HG02678 (cell line): ENCODE results near the gene LRIG1.

Source experiments
- ATAC-seq: cut with Tn5 transposase; IDR thresholded peaks from one replicate; pipeline ENCODE4 v1.9.1; 2021; ENCODE audit warnings: mild to moderate bottlenecking, moderate library complexity; ENCODE audit not compliant: unreplicated experiment

LRIG1 gene

DNA sequence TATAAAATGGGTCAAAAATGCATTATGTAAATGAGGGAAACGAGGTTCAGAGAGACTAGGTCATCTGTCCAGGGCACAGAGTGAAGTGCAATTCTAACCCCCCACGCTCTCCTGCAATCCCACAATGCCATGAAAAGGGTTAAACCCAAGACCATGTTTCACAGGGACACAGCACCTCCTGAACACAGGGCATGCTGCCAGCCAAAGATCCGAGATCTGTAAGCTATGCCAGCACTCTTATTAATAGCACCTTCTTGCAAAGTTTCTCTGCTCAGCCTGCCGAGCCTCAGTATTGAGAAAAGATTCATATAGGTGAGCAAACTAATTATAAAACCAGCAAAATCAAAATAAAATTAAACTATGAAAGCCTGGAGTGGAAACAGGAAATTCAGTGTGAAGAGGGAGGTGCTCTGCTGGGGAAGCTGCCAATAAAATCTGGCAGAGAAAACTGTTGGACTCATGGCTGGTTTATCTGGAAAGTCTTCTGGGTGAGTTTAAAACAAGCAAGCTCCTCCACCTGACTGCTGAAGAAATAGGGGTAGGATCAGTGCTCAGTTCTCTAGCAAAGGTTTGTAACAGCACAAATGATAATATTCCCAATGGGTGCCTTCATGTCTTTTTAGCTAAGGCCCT lies 50.3 kb downstream of the LRIG1 start:
- no peak for ATAC-seq

DNA sequence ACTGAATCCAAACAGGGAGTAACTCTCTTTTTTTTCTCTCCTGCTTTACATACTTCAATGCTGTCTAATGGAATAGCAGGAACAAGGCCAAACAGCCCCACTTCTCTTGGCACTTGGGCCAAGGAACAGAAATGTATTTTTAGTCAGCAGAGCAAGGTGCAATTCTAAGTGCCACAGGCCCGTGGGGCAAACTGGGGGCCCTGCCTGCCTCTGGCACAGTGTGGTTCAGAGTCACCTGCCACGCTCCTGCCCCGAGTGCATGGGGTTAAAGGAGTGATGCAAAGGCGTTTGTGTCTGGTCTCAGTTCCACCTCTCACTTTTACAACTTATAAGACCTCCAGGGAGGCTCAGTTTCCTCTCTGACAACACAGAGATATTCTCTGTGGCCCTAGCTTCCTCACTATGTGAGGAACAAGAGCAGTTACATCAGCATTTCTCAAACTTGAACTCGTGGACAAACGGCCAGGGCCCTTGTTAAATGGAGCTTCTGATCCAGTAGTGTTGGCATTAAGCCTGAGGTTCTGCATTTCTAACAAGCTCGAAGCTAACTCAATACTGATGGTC lies 51.3 kb downstream of the LRIG1 start:
- no peak for ATAC-seq

DNA sequence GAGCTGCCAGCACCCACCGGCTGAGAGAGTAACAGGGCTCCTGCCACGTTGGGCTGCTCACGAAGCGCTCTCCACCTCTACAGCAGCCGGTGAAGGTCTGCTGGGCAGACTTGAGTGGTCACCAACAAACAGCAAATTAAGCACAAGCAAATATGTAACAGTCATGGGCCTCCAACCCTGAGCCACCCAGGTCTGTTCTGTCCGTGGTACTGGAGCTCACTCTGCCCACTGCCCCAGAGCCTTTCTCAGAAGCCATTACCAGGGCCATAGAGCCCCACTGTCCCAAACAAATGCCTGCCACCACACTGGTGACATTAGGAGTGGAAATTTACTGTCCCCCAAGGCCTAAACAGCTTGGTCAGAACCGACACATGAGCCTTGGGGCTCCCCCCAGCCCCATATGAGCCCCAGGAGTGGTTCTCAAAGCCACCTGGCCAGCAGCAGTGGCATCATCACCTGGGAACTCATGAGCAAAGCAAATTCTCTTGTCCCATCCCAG lies 56.6 kb downstream of the LRIG1 start:
- no peak for ATAC-seq

DNA sequence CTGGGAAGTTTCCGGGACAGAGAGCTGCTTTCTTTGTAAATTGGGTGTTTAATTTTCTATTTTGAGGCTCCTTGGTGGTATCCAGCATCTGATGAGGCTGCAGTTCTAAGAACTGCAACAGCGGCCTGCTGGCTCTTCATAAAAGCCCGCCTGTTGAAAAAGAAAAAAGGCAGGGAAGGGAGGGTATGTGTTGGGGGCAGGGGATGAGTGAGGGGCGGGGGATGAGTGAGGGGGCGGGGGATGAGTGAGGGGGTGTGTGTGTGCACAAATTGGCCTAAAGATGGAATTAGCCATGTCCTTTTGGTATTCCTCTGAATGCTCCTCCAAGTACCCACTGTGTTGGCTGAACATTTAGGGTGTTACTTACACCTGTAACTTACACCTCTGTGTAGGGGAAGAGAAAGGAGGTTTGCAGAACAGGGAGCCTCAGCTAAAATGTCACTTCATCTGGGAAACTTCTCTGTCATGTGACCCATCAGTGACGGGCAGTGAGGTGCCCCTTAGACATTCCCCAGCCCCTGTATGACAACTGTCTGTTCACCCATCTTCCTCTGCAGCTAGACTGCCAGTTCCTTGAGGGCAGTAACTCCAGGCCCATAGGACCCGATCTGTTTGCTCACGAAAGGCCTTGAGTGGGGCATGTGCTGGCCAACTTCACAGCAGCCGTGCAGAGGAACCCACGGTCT lies 57.6 kb downstream of the LRIG1 start:
- ATAC-seq: no peak

DNA sequence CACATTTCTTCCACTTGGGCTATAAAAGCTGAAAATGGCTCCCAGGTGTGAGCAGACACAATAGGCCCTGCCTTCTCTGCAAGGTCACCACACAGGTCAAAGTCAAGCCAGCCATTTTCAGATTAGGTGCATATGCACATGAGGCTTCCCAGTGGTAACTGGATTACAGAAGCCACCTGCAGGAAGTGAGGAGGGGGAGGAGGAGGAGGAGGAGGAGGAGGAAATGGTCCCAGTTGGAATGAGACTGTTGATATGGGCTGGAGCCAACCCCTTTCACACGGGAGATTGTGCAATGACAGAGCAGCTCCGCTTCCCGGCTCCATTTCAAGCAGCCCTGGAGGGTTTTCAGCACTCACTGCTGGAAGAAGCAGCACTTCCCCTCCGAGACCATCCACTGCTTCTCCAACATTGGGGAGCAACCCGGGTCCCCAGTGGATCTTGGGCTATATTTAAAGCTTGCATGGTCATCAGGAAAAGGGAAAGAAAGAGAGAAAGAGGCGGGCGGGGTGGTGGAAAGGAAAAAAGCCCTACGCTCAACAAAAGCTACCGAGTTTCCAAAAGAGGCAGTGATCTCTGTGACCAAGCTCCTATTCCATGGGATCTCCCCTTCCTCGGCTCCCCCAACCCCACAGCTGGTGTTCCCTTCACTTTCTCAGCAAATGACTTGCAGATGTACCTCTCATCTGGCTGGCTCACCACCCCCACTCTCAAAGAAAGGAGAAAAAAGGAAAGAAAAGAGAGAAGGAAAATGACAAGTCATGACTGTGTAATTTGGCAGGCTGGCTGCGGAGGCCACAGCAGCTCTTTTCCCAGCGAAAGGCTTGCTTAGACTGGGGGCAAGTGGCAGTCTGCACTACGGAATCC lies 58.3 kb downstream of the LRIG1 start:
- ATAC-seq: no peak

DNA sequence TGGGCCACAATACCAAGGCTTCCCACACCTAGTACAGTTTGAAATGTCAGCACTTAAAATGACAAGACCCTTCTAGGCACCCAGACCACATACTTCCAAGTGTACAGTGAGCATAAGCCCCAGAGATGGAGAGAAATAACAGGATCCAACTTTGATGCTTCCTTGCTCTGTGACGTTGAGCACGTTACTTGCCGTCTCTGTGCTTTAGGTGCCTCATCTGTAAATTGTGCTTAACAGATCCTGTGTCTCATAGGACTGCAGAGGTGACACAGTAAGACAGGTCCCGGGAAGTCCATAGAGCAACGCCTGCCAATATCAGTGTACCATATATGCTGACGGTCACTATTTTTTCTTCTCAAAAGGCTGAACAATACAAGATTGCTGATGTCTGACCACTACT lies 59.1 kb downstream of the LRIG1 start:
- no peak for ATAC-seq

DNA sequence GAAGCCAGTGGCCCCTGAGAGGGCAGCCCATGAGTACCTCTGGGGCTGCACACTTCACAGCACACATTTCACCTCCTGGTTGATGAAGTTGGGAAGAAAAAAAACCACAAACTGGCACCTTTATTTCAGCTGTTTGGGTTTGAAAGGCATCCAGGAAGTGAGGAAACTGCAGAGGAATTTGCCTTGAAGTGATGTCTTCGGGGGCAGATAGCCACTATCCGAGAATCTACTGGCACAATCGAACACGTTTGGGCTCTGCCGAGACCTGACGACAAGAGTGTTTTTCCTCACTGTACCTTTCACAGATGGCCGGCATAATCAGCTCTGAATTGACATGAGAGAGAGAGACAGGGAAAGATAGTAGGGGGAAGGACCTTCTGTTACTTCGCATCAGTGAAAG lies 59.7 kb downstream of the LRIG1 start:
- ATAC-seq: no peak

DNA sequence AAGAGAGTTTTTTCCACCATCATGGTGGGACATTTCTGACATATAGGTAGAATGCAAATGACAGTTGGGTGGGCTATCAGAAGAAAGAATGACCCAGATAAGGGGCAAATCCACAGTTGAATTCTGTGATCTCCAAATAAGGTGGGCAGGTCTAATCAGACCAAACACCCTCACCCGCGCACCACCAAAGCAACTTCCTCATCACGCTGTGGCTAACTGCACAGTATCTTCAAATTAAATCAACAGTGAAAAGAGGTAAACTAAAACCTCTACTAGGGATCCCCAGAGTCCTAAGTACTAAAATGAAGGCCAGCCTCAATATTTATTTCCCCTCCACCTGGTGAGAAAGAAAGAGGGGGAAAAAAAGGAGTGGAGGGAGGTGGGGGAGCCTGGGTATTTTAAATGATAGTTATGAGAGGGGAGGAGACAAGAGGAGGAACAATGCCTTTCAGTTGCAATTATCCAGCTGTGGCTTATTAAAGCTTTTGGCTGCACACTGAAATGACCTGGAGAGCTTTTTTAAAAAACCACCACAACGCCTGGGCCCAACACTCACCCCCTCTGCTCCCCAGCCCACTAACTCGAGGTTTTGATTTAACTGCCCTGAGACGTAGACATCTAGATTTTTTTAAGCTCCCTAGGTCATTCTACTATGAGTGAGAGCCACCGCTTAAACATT lies 61.0 kb downstream of the LRIG1 start:
- peak; percentile 51 for ATAC-seq

DNA sequence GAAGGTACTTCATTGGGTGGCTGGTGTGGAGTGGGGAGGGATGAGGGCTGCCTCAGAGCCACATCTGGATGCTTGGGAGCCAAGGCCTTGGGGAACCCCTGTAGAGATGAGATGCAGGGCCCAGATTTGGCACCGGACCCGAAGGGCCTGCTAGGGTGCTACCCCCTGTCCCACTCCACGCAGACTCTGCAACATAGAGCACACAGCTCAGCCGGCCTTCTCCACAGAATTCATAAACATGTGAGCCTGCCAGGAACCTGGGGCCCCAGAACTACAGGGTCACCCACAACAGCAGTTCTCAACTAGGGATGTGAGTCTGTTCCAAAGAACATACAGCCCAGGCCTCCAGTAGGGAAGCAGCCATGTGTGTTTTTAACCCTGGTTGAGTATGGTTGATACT lies 62.8 kb downstream of the LRIG1 start:
- no peak for ATAC-seq

DNA sequence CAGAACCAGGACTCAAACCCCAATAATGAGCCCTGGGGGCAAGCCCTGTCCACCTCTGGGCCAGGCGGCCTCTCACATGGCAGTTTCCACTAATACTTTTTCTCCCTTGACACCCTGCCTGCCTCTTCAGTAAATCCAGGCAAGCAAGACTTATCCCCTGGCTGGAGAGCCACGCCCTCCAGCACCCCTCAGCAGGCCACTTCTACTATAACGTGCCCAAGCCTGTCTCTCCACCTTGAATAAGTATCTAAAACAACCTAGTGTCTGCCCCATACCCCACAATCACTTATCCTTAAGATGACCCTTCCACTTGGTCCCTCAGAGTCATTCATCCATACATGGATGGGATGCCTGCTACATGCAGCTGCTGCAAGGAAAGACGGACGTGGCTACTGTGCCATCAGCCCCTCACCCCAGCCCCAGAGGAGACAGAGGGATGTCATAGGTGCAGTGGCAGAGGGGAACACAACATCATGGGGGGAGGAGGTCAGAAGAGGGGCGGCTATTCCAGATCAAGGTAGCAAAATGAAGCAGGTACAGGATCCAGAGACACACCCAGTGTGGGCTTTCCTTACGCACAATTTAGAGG lies 63.4 kb downstream of the LRIG1 start:
- ATAC-seq: no peak

DNA sequence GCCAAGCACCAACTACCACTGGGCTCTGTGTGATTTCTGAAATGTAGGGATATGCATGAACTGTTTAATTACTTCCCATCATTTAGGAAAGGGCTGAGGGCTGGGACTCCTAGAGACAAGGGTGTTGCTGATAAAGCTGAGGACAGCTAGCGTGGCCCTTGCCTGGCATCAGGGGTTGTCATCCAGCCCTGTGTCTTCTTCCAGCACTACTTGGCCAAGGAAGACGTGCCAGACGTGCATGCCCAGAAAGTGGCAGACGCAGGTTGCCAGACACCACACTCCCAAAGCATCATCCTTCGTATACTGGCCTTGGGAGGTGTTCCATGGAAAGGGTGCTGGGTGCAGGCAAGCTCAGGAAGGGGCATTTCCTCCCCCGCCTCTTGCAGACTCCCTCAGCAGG lies 64.8 kb downstream of the LRIG1 start:
- no peak for ATAC-seq

DNA sequence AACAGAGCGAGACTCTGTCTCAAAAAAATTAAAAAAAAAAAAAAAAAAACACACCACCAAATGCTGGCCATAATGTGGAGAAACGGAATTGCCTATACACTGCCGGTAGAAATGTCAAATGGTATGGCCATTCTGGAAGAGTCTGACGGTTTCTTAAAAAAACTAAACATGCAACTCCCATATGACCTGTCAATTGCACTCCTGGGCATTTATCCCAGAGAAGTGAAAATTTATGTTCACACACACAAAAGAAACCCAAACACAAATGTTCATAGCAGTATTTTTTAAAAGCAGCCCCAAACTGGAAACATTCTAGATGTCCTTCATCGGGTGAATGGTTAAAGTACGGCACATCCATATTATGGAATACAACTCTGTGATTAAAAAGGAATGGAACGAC lies 66.1 kb downstream of the LRIG1 start:
- no peak for ATAC-seq

DNA sequence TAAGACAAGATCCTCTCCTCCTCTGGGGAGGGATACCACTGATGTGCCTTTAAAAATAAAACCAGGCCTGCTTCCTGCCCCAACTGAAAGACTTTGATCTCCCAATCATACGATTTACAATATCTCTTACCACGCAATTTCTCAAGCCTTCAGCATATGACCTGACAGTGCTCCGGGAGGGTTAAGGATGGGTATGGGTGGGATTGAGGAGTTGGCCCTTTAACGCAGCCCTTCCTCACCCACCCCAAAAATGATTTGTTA lies 67.4 kb downstream of the LRIG1 start:
- no peak for ATAC-seq

DNA sequence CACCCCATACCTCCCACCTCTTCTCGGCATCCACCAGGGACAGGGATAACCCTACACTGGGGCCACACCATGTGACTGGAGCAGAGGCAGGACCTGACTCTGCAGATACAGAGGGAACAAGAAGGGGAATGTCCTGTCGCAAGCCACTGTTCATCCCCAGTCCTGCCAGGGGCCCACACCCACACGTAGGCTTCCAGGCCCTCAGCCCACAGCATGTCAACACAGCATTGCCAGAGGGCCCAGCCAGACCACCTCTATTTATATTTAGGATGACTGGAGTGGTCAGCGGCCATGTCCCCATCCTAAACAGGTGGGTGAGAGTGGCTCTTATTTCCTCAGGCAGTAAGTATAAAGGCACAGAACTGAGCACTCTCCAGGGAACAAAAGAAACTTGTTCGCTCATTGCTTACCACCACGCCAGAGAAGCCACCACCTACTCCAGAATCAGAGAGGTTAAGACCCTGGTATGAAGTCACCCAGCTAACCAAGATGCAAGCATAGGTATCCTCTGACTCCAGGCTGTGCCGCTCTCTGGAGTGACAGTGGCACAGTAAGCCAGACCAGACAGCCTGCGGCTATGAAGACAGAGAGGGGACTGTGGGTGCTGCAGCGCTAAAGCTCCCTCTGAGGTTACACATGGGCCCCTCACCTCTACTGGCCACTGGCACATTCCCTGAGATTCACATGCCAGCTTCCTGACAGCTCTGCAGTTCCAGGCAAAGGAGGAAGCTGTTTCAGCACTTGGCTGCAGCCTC lies 67.9 kb downstream of the LRIG1 start:
- ATAC-seq: no peak

DNA sequence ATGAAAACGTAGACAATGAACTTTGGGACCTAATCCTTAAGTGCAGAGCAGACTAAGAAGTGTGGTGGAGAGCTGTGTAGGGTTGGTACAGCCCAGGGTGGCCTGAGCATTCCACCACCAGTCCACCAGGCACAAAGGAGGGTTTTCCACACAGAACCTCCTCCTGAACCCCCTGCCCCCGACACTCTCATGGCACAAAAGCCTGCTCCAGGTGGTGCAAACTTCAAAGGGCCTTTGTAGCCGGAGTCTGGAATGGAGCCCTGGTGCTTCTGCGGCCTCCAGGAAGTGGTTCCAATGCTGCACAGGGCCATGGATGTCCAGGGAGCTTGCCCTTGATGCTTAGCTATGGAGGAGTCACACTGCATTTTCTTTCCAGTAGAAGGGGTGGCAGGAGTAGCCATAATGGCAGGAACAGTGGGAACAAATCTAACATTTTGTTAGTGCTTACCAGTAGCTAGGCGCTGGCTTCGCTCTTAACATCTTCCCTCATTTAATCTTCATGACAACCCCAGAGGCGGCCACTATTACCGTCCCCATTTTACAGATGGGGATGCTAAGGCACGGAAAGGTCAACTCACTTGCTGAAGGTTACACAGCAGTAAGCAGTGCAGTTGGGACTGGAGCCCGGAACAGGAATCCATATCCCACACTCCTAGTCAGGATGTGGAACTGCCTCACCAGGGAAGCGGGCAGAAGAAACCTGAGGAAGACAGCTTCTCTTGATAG lies 68.6 kb downstream of the LRIG1 start:
- ATAC-seq: no peak

DNA sequence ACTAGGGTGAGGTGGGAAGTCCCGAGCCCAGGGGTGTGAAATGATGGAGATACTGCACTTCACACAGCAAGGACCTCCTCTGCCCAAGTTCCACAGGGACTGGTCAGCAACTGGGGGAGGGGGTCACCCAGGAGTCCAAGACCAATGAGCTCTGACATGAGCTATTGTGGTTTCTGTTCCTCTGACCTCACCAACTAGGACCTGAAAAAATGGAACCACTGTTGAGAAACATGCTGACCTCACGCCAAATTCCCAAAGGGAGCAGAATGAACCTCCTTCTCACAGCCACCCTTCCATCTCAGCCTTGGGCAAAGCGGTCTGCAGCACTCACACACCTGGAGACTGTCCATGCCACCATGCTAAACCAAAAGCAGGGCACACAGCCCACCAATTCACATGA lies 69.3 kb downstream of the LRIG1 start:
- ATAC-seq: no peak

DNA sequence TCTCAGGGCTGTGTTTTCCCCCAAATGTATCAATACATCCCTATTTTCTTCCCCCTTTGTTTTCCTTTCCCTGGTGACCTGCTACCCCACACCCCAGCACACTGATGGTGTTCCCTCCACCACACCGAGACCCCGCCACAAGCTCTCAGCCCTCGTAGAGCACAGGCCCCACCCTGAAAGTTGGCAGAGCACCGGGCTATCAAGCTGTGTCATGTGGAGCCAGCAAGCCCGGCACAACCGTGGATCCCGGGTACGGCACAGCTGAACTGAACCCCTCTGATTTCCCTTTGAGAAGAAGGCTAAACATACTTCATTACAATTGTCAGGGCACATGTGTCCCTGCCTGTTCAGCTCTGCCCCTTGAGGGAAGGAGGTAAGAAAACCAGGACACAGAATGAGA lies 69.9 kb downstream of the LRIG1 start:
- ATAC-seq: no peak

DNA sequence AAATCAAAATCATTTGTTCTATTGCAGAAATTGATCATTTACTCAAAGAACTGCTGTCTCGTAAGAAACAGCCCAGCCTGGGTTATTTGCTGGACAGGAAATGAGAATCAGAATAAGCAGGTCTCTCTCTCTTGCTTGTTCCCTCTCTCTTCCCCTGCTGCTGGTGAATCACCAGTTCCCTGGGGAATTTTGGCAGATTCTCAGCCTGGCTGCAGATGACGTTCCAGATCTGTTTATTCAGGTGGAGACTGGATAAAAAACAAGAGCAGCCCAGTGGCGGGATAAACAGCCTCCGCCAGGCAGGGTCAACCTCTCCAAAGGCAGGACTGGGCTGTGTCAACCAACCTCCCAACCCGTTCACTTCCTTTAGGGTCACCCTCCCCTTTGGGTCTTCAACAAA lies 72.1 kb downstream of the LRIG1 start:
- no peak for ATAC-seq

DNA sequence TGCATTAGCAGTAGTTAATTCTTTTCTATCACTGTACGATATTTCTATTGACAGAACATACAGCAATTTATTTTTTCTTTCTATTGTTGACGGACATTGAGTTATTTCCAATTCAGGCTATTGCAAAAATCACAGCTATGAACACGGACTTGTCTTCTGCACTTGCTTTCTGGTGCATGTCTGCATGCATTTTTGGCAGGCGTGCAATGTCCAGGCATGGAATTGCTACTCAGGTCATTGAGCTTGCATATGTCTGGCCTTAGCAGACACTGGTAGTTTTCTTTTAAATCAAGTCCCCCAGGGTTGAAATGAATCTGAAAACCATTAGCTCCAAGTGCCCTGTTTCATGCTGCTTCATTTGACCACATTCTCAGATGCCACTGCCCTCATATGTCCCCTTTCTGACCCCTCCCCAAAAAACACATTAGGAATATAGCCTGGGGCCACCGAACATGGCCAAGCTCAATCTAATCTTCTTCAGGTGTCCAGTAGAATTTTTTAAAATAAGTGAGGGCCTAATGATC lies 72.8 kb downstream of the LRIG1 start:
- no peak for ATAC-seq
